Cortex of kidney (tissue), 1 donor: ENCODE results near the gene AKAP12.

Experiments
- DNase-seq: peaks from one replicate; lab custom pipeline; 2025; lab: John Stamatoyannopoulos, UW

AKAP12 gene

GRCh38 chr6:151279891-151280290 is 40.1 kb downstream of the AKAP12 start:
- no peak for DNase-seq

- no peak for DNase-seq
Observed at GRCh38 chr6:151280859-151281258, 41.1 kb downstream of the AKAP12 start.

GRCh38 chr6:151284012-151284411 is 44.2 kb downstream of the AKAP12 start:
- DNase-seq = no peak

DNA sequence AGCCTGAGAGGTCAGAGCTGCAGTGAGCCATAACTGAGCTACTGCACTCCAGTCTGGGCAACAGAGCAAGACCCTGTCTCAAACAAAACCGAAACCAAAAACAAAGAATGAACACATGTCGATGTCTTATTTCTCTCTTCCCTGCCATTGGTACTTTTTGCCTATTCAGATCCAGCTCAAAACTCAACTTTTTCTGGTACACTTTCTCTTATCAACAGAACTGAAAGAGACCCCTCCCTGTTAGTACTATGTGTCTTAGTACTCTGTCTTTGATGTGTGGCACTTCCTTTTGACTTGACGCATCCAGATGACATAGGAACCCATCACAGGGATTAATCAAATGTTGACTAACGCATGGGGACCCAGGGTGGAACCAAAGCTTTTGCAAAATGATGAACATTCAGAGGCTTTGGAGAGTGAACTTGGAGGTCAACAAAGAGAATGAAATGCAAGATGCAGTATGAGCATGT is 44.8 kb downstream of the AKAP12 start:
- DNase-seq = no peak

- DNase-seq = no peak
Observed at GRCh38 chr6:151285122-151285521, 45.4 kb downstream of the AKAP12 start.

- DNase-seq = no peak
Observed at GRCh38 chr6:151286214-151286613, 46.4 kb downstream of the AKAP12 start.

GRCh38 chr6:151288712-151289398 is 49.1 kb downstream of the AKAP12 start:
- no peak for DNase-seq

GRCh38 chr6:151289399-151290007 is 49.7 kb downstream of the AKAP12 start:
- no peak for DNase-seq

DNA sequence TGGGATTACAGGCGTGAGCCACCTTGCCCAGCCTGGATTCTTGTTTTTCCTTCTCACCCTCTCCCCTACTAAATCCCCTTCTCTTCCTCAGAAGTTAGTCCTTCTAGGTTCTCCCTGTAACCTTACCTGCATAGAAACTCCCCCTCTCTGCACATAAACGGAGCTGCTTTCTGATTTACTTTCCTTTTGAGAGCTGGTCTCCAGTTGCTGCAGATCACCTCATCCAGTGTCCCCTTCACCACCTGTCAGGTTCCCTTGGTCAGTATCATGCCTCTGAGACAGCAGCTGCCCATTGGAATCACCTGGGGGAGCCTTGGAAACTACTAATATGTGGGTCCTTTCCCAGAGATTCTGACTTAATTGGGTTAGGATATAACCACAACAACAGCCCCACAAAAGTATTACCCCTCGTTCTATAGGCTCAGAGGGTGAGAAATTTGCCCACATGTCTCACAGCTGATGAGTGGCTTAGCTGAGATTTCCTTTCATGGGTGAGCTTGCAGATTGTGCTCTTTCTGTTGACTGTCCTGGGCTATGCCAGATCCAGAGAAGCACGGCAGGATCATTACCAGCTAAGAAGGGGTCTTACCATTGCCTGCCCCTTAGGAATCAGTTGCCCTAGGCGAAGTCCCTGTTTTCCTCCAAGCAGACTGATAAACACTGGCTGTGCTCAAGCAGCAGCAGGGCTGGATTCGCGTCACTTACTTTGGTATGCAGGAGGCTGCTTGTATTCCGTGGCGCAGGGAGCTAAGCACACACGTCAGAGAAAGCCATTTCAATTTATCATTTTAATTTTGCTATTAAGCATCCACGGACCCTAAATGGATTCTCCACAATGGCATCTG is 51.3 kb downstream of the AKAP12 start:
- DNase-seq = no peak

- no peak for DNase-seq
Observed at GRCh38 chr6:151291722-151292059, 51.9 kb downstream of the AKAP12 start.

DNA sequence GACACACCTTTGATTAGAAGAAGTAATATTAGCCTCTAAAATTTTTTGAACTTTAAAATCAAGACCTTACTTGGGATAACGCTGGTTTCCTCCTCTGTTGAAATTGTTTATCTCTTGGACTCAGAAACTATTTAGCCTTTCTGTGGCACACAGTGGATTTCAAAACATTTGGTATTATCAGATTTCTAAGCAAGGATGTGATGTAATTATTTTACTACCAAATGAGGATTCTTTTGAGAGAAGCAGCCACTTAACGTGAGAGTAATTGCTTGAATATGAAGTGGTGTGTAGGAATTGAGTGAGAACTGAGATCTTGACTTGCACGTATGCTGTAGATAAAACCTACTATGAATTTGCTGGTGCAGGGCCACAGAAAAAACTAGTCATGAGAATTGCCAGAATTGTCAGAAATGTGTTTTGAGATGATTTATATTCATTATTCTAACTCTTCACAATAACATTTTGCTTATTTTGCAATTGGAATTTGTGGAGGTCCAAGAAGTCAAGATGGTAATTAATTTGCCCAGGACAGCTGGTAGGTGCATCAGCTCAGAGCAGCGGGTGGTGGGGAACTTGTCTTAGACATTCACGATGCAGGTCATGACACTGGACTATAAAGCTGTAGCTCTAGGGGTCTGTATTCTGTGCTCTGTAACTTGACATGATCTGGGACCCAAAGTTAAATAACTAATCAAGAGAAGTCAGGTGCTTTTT is 53.4 kb downstream of the AKAP12 start:
- DNase-seq = no peak

GRCh38 chr6:151293688-151294016 is 53.9 kb downstream of the AKAP12 start:
- no peak for DNase-seq

- DNase-seq = no peak
Observed at GRCh38 chr6:151294561-151295101, 54.9 kb downstream of the AKAP12 start.

- DNase-seq = no peak
Observed at GRCh38 chr6:151297886-151298285, 58.1 kb downstream of the AKAP12 start.

DNA sequence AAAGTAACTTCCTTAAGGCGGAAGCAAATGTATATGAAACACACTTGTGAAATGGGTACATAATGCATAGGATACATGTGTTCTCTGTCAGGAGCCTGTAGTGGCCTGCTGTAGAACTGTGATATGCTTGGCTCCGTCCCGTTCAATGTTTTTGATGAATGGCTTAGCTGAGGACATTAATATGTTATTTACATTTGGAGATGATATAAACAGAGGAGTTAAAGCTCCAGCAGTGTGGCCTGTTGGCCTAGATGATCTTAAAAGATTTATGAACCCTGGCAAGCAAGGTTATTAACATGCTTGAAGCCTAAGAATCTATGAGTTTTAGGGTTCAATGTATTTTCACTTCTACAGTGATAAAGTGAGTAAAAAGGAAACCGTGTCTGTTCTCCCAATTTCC is 59.2 kb downstream of the AKAP12 start:
- no peak for DNase-seq

DNA sequence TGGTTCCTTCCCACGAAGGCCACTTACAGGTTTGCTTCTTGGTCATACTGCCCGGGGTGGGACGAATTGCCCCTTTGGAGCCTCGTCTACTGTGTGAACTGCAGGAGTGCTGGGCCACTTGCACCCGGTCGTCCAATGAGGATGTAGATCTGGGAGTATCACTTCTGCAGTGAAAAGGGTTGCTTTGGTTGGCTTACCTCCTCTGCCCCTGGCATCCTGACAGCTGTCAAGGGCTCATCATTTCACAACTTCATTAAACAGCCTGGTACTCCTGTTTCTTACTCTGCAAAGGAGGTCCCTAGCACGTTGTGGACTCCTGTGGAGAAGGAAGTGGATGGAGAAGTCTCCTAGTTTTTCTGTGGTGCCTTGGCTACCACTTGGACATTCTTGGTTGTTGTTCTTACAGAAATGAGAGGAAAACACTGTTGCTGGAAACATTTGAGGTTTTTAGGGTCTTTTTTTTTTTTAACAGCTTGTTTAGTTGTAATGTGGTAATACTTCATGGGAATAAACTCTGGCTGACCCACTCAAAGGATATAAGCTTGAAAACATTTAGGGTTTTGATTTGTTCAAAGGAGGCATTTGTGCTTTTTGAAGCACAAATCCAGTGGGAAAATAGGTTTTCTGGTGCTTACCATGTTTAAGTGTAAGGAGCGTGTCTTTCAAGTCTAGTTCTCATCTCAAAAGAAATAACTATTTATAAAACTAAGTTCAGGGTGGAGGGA is 60.7 kb downstream of the AKAP12 start:
- DNase-seq = no peak

DNA sequence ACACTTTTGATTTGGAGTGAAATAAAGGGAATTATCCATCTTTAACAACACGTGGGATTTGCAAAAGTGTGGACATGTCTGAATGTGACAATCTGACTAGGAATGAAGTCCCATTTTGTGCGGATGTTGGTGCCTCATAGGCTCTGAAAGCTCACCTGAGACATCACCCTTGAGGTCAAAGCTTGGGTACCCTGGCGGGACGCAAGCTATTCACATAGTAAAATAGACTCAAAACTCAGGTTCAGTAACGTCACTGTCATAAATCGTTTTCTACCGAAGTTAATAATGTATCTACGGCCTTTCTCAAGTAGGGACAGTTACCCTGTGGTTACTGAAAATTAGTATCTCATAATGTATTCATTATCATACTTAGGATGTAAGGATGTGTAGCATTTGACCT is 61.8 kb downstream of the AKAP12 start:
- no peak for DNase-seq

DNA sequence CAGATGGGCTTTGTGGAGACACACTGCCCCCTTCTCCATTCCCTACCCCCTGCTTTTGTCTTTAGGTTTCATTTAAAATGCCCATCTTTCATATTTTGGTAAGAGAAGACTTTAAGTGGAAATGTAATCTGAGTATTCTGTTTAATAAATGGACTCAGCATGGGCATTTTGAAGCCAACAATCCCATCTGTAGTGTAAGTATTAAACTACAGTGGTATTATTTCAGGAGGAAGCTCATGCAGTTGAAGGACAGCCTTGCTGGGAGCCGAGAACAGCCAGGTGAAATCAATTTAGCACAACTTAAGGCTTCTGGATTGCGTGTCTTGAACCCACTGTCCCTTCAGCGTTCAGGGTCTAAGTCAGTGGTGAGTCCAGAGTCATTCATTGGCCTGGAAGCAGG is 63.5 kb downstream of the AKAP12 start:
- DNase-seq = no peak

DNA sequence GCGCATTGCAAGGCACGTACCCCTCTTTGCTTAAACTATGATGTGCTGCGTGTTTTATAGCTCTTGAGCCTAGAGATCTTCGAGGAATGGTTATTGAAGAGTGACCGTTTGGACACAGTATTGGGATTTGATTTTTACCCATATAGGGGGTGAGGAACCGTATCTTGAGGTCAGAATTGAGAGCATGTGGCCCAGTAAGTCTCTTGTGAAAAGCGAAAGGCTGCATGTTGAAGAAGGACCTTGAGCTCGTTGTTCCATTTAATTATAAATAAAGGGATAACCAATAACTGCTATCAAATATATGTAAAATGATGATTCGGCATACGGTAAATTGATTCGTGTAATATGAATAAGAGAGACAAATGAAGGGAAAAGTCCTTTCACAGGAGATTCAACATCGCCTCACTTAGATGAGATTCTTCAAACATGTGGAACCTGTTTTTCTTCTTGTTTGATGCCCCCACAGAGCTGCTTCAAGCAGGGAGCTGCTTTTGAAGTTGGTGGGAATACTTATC is 66.6 kb downstream of the AKAP12 start:
- DNase-seq = no peak

- DNase-seq = no peak
Observed at GRCh38 chr6:151307501-151307900, 67.7 kb downstream of the AKAP12 start.

- DNase-seq = no peak
Observed at GRCh38 chr6:151309619-151310018, 69.9 kb downstream of the AKAP12 start.
